UCSD-AML1 (cell line): Measurements from ENCODE around the gene BCAN.
"Not testable (repeated sequence)": the region's sequence is repeated elsewhere in the genome, so short reads cannot be mapped to it uniquely, and the experiment has no call there.

ENCODE experiments used
- DNase-seq: peaks from one replicate; lab custom pipeline; 2025; ENCODE audit not compliant: unreplicated experiment; lab: John Stamatoyannopoulos, UW

Gene BCAN

GRCh38 chr1:156615946-156616345 lies 26.0 kb upstream of the BCAN start:
- DNase-seq, result no peak

DNA sequence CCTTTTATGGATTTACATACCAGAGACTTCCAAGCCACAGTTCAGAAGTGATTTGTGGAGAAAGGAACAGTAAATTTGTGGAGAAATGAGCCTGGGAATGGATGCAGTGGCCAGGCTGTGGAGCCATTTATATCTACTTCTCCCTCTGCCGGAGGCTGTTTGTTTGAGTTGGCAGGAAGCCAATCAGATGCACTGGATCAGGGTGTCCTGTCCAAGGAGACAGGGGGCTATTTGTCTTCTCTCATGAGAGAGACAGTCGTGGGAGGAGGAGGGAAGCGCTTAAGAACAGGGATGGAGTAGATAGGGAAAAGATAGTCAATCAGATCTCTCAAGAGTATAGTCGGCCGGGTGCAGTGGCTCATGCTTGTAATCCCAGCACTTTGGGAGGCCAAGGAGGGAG lies 25.5 kb upstream of the BCAN start:
- peak; percentile 41 for DNase-seq

GRCh38 chr1:156618853-156619581 lies 22.9 kb upstream of the BCAN start, which contains the start of gene HAPLN2:
Gene HAPLN2, plus strand, starts transcription at chr1:156619415. Its CDS starts 4,076 bp downstream, at chr1:156623491.
- DNase-seq, result peak; percentile 30

DNA sequence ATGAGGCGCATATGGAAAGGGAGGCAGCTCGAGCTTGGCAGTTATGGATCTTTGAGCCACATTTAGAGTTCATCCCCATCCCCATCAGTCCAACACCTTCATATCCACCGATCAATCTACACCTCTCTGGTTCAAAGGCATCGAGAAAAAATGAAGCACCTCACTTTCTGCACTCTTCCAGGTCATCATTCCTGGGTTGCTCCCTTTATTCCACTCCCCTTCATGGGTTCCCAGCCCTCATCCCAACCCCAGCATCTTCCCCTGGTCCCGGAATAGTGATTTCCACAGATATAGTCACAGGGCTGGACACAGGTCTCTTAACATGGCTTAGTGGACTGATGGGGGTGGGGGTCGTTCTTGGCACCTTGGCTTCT lies 22.3 kb upstream of the BCAN start:
- no peak for DNase-seq

DNA sequence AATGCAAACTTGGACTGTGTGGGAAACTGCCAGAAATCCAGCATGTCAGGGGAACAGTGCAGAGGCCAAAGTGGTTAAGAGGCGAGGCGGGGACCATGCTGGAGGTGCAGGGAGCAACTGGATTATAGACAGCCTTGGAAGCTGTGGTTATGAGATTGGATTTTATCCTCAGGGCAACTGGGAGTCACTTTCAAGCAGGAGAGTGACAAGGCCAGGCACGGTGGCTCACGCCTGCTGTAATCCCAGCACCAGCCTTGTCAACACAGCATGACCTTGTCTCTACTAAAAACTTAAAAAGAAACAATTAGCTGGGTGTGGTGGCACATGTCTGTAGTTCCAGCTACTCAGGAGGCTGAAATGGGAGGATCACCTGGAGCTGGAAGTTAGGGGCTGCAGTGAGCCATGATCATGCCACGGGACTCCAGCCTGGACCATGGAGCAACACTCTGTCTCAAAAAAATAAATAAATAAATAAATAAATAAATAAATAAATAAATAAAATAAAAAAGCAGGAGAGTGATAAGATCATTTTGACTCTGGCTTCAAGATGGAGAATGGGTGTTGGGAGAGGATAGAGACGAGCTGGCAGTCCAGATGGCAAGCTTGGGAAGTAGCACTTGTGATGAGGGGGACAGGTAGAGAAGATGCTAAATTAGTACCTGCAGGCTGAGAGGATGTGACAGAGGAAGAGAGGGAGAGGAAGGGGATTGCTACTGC lies 19.2 kb upstream of the BCAN start:
- no peak for DNase-seq

DNA sequence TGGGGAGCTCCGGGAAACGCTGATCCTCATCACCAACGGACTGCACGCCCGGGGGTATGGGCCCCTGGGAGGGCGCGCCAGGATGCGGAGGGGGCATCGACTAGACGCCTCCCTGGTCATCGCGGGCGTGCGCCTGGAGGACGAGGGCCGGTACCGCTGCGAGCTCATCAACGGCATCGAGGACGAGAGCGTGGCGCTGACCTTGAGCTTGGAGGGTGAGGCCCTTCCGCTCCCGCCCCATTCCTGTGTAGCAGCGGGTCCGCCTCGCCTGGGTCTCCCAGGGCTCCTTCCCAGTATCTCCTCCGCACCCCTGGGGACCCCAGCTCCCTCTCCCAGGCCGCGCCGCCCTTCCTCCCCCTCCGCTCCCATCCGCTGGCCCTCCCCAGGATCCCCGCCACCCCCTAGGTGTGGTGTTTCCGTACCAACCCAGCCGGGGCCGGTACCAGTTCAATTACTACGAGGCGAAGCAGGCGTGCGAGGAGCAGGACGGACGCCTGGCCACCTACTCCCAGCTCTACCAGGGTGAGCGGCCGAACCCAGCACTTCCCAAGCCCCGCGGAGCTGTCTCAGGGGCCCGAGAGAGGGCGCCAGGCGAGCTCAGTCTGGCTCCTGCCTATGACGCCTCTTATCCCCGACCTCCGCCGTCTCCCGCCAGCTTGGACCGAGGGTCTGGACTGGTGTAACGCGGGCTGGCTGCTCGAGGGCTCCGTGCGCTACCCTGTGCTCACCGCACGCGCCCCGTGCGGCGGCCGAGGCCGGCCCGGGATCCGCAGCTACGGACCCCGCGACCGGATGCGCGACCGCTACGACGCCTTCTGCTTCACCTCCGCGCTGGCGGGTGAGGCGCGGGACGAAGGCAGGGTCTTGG lies 17.7 kb upstream of the BCAN start:
- peak; percentile 72 for DNase-seq

DNA sequence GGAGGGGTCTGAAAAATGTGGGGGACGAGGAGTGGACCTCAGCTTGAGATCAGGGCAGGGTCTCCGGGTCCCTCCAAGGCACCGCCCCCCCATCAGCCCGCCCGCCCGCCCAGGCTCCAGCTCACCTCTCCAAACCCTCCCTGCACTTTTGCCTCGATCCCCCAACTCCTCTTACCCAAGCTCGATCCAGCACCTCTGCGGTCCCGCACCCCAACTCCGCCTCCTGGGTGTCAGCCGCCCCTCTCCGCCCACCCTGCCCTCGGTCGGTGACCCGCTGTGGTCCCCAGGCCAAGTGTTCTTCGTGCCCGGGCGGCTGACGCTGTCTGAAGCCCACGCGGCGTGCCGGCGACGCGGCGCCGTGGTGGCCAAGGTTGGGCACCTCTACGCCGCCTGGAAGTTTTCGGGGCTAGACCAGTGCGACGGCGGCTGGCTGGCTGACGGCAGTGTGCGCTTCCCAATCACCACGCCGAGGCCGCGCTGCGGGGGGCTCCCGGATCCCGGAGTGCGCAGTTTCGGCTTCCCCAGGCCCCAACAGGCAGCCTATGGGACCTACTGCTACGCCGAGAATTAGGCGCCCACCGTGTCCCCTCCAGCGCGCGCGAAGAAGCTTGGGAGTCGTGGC lies 17.0 kb upstream of the BCAN start:
- no peak for DNase-seq

- peak; percentile 74 for DNase-seq
These were observed 16.4 kb upstream of the BCAN start for GRCh38 chr1:156625436-156626078.

DNA sequence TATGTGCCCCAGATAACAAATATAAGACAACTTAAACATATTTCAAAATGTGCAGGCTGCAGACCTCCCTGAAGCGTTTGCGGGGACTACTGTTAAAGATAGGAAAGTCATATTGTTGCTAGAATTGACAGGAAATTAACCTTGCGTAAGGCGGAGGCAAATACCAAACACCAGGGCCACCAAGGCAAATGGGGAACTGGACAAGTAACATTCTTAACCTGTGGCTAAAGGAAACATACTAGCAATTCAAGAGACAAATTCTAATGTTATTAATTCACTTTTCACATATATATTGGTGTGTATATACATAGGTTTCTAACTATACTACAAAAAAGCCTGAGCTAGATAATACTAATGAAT lies 15.9 kb upstream of the BCAN start:
- DNase-seq, result no peak

- DNase-seq, result peak; percentile 33
These were observed 14.5 kb upstream of the BCAN start for GRCh38 chr1:156627313-156627880.

- DNase-seq, result no peak
These were observed 12.0 kb upstream of the BCAN start for GRCh38 chr1:156629823-156630449.

GRCh38 chr1:156631152-156631551 lies 10.8 kb upstream of the BCAN start:
- not testable (repeated sequence) for DNase-seq

DNA sequence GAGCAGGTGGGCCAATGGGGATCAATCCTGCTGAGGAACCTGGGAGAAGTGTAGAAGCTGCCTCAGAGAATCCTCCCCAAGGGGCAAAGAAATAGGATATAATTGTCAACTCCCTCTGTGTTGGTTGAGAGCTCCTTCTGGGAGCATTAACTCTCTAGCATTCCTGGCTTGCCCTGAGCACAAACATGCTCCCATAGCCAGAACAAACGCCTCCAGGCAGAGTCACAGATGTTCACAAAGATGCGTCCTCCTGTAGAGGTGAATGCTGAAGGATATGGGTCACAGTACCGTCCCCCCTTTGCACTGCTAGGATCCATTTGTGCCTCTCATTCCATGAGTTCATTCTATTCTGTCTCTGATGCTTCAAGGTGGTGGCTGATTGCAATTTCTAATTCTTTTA lies 9.6 kb upstream of the BCAN start:
- DNase-seq, result no peak

DNA sequence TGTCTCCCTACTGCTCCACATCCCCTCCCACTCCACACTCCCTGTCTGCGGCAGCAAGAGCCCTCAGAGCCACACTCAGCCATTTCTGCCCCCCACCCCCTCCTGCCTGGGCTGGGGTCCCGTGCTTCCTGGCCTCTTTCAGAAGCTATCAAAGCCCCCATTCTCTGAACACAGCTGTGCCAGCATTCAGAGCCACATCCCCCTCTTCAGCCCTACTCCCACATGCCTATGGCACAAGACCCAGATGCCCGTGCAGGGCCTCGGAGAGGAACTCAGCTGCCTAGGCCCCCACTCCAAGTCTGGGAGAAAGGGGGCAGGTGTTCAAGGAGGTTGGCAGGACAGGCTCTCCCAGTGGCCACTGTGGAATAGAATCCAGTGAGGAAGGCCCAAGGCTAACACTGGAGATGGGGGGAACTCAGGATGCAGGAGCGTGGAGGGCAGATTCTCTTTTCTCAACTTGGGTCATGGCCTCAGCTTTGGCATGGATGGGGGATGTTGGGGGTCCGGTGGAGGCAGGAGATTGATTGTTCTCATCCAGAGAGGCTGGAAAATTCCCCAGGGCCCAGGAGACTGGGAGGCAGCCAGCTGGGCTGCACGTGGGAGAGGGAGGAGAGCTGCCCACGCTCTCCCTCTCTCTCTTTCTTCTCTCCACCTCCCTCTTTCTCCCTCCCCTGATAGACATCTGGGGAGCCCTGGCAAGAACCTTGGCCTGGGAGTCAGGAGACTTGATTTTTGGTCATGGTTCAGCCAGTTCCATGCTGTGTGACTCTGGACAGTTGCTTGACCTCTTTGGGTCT lies 3.5 kb upstream of the BCAN start:
- DNase-seq, result no peak

DNA sequence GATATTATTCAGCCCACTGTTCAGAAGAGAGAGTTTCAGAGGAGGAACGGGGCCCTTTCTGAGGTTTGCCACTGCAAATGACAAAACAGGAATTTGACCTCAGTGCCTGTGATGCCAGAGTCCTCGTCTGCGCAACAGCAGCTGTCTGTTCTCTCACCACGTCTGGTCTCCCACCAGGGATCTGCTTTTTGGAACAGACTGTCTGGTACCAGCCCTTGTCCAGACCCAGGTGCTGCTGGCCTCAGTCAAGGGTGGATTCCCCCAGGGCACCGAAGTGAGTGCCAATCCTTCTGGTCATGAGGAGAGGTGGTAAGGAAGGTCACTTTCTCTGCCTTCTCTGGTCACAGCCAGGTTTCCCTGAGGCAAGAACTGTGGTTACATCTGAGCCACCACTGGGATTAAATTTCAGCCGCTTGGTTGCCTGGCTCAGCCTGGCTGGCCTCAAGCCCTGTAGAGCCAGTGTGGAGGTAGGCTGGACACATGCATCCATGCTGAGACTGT lies 2.3 kb upstream of the BCAN start:
- no peak for DNase-seq

GRCh38 chr1:156640842-156641706 lies 843 bp upstream of the BCAN start:
- DNase-seq, result no peak

DNA sequence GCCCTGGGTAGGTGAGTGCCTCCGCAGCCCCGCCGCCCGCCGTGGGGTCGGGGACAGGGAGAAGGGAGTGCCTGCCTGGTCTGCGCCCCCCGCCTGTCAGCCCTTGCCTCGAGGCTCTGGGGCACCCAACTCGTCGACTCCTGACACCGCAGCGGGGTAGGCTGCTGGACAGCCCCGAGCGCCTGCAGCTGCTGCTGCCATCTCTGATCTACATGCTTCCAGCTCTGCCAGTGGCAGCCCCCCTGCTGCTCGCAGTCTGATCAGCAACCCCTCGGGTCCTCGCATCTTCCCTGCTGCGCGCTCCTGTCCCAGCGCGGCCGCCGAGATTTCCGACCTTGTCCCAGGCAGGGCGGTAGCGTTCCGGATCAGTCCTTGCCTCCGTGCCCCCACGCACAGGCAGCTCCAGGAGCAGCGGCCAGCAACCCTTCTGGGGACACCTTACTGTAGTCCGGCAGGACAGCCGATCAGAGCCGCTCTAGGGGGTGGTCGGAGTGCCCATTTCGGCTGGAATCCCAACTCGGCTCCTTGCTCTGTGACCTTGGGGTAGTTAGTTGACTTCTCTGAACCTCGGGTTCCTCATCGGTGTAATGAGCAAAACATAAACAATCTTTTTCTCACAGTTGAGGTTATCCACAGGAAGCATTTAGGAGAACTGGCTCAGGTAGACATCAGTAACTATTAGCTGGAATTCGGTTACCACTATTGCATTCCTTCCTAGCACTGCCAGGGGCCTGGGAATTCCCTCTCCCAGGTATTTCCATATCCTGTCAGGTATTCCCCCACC lies 540 bp downstream of the BCAN start:
- no peak for DNase-seq
